ENCODE measurements around the gene FBXW10. TPM values are rescaled to one million over a fixed set of nuclear protein-coding genes. Genes with fewer than 3 reads are reported as not detected.
A peak's percentile ranks its signal among the peaks of the same experiment; 100 is the strongest.
"Not testable (repeated sequence)": the region's sequence is repeated elsewhere in the genome, so short reads cannot be mapped to it uniquely, and the experiment has no call there.

The FBXW10 gene
- total RNA-seq, 4 donors from 2014 or later, result 0.78 to 1.4 (median 1.0) TPM

DNA sequence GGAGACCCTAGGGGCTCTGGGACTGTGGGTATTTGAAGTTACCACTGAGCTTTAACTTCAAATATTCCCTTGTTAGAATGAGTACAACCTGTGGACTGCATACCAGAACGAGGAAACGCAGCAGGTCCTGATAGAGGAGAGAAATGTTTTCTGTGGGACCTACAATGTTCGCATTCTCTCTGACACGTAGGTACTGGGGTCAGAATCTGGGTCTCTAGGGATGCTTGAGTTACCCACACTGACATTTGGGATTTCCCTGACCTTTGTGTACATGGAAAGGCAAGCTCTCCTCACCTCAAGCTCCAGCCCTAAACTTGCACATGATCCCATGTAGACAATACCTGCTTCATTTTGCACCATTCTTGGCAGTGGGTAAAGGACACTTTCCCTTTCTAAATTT is 12.1 kb downstream of the FBXW10 start:
- H3K27me3 ChIP-seq; H3K27ac ChIP-seq; H3K36me3 ChIP-seq; DNase-seq; H3K4me3 ChIP-seq (replicated peaks in 1 of 3); intact Hi-C loops (cut with DNase I); H3K4me1 ChIP-seq; H3K9me3 ChIP-seq: not testable (repeated sequence)
- 100% methylated on average over 1 of the region's 4 CpGs; no CpG with 5 or more reads in 1 of the 2 donors for WGBS, 2 donors

GRCh38 chr17:18757368-18758044 is 13.7 kb downstream of the FBXW10 start:
- H3K9me3 ChIP-seq; DNase-seq; H3K27ac ChIP-seq; intact Hi-C loops (cut with DNase I); H3K36me3 ChIP-seq; H3K4me3 ChIP-seq (replicated peaks in 1 of 3); H3K4me1 ChIP-seq; H3K27me3 ChIP-seq: not testable (repeated sequence)
- 92 to 94% methylated on average over 8 of the region's 8 CpGs for WGBS, 2 donors

GRCh38 chr17:18758344-18758743 is 14.5 kb downstream of the FBXW10 start:
- 100% methylated on average over 1 of the region's 6 CpGs; no CpG with 5 or more reads in 1 of the 2 donors for WGBS, 2 donors
- H3K4me3 ChIP-seq (replicated peaks in 1 of 3); H3K4me1 ChIP-seq; DNase-seq; H3K27me3 ChIP-seq; H3K27ac ChIP-seq; intact Hi-C loops (cut with DNase I); H3K9me3 ChIP-seq; H3K36me3 ChIP-seq: not testable (repeated sequence)

GRCh38 chr17:18760221-18760620 is 16.4 kb downstream of the FBXW10 start:
- H3K27me3 ChIP-seq; H3K9me3 ChIP-seq; H3K4me1 ChIP-seq; DNase-seq; H3K27ac ChIP-seq; H3K36me3 ChIP-seq; H3K4me3 ChIP-seq (replicated peaks in 1 of 3); intact Hi-C loops (cut with DNase I): not testable (repeated sequence)
- WGBS, 2 donors, result 92 to 97% methylated on average over 6 of the region's 6 CpGs

GRCh38 chr17:18770572-18770971 is 26.7 kb downstream of the FBXW10 start:
- peak overlapping the region; percentile 64 to 93 (median 88) for H3K27ac ChIP-seq
- H3K4me3 ChIP-seq (replicated peaks in 1 of 3); H3K27me3 ChIP-seq; H3K9me3 ChIP-seq; DNase-seq; H3K36me3 ChIP-seq; intact Hi-C loops (cut with DNase I): not testable (repeated sequence)
- 90 to 96% methylated on average over 3 of the region's 4 CpGs for WGBS, 2 donors
- peaks cover 9 to 16% of the 10 kb centered on the region in 2 donors for H3K4me1 ChIP-seq

- H3K36me3 ChIP-seq; H3K9me3 ChIP-seq; intact Hi-C loops (cut with DNase I); DNase-seq; H3K4me3 ChIP-seq (replicated peaks in 1 of 3); H3K27me3 ChIP-seq: not testable (repeated sequence)
- H3K4me1 ChIP-seq, result peaks cover 9 to 16% of the 10 kb centered on the region in 2 donors
- WGBS, 2 donors, result 21 to 26% methylated on average over 4 of the region's 4 CpGs
- H3K27ac ChIP-seq, result peak overlapping the region; percentile 88 to 99 (median 93)
These were observed 27.2 kb downstream of the FBXW10 start for GRCh38 chr17:18771066-18771465.

GRCh38 chr17:18772471-18772870 is 28.6 kb downstream of the FBXW10 start:
- Histone ChIP-seq H3K4me3 (replicated peaks in 1 of 3) (no peak overlapping the region), H3K27ac (peak overlapping the region; percentile 88 to 99 (median 93)), H3K27me3 (no peaks in the 10 kb centered on the region), H3K9me3 (no peaks in the 10 kb centered on the region), H3K36me3 (no peaks in the 10 kb centered on the region), H3K4me1 (peaks cover 9 to 16% of the 10 kb centered on the region in 2 donors)
- intact Hi-C loops (cut with DNase I), result no loop called here
- TF ChIP-seq CTCF (IDR thresholded peaks at IDR 0.05) (no peak), POLR2A (IDR thresholded peaks at IDR 0.05) (peak in 1 of 2 donors; percentile 34)
- DNase-seq, result peak; percentile 62 to 72
- 20 to 38% methylated on average over 7 of the region's 7 CpGs for WGBS, 2 donors

- H3K27me3 ChIP-seq; H3K36me3 ChIP-seq; H3K9me3 ChIP-seq; intact Hi-C loops (cut with DNase I): not testable (repeated sequence)
- Histone ChIP-seq H3K27ac (peak within 1 kb of the TSS; percentile 53 to 78 (median 74)), H3K4me3 (replicated peaks in 1 of 3) (peak within 1 kb of the TSS; percentile 48 to 65 (median 49)), H3K4me1 (peaks cover 9 to 16% of the 10 kb centered on the region in 2 donors)
- DNase-seq, result peak; percentile 99
- WGBS, 2 donors, result 0% methylated on average over 5 to 18 of the region's 56 CpGs
- peak; percentile 44 to 91 for TF ChIP-seq POLR2A (IDR thresholded peaks at IDR 0.05)
These were observed 37.3 kb downstream of the FBXW10 start, which contains the start of gene TVP23B for GRCh38 chr17:18780991-18781718. Gene TVP23B, plus strand, starts transcription at chr17:18781183. Its CDS starts 111 bp downstream, at chr17:18781294.

GRCh38 chr17:18781805-18782204 is 38.0 kb downstream of the FBXW10 start:
- WGBS, 2 donors, result no CpG with 5 or more reads among the region's 5 CpGs
- H3K9me3 ChIP-seq; H3K27ac ChIP-seq; H3K27me3 ChIP-seq; H3K36me3 ChIP-seq; intact Hi-C loops (cut with DNase I); DNase-seq: not testable (repeated sequence)
- H3K4me3 ChIP-seq (replicated peaks in 1 of 3), result peak overlapping the region in 1 of 3 donors; percentile 48
- H3K4me1 ChIP-seq, result peaks cover 9 to 16% of the 10 kb centered on the region in 2 donors

DNA sequence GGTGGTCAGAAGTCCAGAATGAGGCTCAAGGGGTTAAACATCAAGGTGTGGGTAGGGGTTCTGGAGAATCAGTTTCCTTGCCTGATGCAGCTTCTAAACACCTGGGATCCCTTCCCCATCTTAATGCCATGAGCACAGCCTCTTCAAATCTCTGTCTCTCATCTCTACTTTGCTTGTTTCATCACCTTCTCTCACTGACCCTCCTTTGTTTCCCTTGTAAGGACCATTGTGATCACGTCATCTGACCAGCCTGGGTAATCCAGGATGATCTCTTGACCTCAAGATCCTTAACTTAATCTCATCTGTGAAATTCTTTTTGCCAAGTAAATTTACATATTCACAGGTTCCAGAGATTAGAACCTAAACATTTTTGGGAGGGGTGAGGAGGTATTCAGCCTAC is 42.1 kb downstream of the FBXW10 start:
- 92 to 93% methylated on average over 1 of the region's 1 CpG for WGBS, 2 donors
- DNase-seq; intact Hi-C loops (cut with DNase I); H3K36me3 ChIP-seq; H3K4me3 ChIP-seq (replicated peaks in 1 of 3); H3K27me3 ChIP-seq; H3K9me3 ChIP-seq; H3K27ac ChIP-seq: not testable (repeated sequence)
- H3K4me1 ChIP-seq, result peaks cover 9 to 16% of the 10 kb centered on the region in 2 donors

- H3K27ac ChIP-seq; DNase-seq; H3K27me3 ChIP-seq; H3K9me3 ChIP-seq; H3K36me3 ChIP-seq; intact Hi-C loops (cut with DNase I); H3K4me3 ChIP-seq (replicated peaks in 1 of 3): not testable (repeated sequence)
- 75 to 94% methylated on average over 2 to 4 of the region's 5 CpGs for WGBS, 2 donors
- H3K4me1 ChIP-seq, result peaks cover 9 to 16% of the 10 kb centered on the region in 2 donors
These were observed 43.0 kb downstream of the FBXW10 start for GRCh38 chr17:18786890-18787289.

All from thyroid gland (tissue), 4 donors.